Measurements from ENCODE around the gene IKBKE. TPM values are rescaled to one million over a fixed set of nuclear protein-coding genes. Genes with fewer than 3 reads are reported as not detected.

Gene IKBKE
- total and polyA plus RNA-seq, 2 of the 8 experiments (the other 6 are each of a cell fraction or from before 2014, with no cell fraction given) = 8.6 to 12.0 TPM

DNA sequence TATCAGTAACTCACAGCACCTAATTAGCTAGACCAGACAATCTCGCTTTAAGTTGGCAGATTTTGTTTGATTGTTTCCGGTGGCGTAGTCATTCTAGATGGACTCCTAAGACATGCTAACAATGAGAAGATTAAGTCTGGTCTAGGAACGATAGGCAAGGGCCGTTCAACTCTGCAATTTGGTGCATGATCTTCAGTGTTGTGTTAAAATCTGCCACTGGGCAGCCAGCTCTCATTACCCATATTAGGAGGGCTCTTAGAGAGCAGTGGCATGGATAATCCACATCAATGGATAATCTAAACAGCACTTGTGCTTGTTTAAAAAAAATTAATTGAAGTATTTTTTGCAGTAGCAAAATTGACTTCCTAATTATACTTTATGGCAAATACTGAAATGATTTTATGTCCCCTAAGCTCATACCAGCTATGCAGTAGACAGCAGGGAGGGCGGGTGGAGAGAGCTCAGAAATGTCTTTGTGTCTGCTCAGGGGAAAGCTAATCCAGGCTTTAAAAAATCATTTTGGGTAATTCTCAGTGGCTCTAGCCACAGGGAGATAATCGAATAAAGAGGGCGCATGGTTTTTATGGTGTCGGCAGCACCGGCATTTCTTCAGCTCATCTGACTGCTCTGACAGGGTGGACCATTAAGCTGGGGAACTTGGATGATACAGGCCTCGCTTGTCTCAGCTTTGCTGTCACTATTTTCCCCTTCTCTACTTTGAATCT is 48.5 kb upstream of the IKBKE start (continued):
- TF ChIP-seq, protein P1, sequence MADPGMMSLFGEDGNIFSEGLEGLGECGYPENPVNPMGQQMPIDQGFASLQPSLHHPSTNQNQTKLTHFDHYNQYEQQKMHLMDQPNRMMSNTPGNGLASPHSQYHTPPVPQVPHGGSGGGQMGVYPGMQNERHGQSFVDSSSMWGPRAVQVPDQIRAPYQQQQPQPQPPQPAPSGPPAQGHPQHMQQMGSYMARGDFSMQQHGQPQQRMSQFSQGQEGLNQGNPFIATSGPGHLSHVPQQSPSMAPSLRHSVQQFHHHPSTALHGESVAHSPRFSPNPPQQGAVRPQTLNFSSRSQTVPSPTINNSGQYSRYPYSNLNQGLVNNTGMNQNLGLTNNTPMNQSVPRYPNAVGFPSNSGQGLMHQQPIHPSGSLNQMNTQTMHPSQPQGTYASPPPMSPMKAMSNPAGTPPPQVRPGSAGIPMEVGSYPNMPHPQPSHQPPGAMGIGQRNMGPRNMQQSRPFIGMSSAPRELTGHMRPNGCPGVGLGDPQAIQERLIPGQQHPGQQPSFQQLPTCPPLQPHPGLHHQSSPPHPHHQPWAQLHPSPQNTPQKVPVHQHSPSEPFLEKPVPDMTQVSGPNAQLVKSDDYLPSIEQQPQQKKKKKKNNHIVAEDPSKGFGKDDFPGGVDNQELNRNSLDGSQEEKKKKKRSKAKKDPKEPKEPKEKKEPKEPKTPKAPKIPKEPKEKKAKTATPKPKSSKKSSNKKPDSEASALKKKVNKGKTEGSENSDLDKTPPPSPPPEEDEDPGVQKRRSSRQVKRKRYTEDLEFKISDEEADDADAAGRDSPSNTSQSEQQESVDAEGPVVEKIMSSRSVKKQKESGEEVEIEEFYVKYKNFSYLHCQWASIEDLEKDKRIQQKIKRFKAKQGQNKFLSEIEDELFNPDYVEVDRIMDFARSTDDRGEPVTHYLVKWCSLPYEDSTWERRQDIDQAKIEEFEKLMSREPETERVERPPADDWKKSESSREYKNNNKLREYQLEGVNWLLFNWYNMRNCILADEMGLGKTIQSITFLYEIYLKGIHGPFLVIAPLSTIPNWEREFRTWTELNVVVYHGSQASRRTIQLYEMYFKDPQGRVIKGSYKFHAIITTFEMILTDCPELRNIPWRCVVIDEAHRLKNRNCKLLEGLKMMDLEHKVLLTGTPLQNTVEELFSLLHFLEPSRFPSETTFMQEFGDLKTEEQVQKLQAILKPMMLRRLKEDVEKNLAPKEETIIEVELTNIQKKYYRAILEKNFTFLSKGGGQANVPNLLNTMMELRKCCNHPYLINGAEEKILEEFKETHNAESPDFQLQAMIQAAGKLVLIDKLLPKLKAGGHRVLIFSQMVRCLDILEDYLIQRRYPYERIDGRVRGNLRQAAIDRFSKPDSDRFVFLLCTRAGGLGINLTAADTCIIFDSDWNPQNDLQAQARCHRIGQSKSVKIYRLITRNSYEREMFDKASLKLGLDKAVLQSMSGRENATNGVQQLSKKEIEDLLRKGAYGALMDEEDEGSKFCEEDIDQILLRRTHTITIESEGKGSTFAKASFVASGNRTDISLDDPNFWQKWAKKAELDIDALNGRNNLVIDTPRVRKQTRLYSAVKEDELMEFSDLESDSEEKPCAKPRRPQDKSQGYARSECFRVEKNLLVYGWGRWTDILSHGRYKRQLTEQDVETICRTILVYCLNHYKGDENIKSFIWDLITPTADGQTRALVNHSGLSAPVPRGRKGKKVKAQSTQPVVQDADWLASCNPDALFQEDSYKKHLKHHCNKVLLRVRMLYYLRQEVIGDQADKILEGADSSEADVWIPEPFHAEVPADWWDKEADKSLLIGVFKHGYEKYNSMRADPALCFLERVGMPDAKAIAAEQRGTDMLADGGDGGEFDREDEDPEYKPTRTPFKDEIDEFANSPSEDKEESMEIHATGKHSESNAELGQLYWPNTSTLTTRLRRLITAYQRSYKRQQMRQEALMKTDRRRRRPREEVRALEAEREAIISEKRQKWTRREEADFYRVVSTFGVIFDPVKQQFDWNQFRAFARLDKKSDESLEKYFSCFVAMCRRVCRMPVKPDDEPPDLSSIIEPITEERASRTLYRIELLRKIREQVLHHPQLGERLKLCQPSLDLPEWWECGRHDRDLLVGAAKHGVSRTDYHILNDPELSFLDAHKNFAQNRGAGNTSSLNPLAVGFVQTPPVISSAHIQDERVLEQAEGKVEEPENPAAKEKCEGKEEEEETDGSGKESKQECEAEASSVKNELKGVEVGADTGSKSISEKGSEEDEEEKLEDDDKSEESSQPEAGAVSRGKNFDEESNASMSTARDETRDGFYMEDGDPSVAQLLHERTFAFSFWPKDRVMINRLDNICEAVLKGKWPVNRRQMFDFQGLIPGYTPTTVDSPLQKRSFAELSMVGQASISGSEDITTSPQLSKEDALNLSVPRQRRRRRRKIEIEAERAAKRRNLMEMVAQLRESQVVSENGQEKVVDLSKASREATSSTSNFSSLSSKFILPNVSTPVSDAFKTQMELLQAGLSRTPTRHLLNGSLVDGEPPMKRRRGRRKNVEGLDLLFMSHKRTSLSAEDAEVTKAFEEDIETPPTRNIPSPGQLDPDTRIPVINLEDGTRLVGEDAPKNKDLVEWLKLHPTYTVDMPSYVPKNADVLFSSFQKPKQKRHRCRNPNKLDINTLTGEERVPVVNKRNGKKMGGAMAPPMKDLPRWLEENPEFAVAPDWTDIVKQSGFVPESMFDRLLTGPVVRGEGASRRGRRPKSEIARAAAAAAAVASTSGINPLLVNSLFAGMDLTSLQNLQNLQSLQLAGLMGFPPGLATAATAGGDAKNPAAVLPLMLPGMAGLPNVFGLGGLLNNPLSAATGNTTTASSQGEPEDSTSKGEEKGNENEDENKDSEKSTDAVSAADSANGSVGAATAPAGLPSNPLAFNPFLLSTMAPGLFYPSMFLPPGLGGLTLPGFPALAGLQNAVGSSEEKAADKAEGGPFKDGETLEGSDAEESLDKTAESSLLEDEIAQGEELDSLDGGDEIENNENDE (IDR thresholded peaks at IDR 0.05; ENCODE audit: insufficient replicate concordance, low read length) = no peak
- TF ChIP-seq, protein P2, sequence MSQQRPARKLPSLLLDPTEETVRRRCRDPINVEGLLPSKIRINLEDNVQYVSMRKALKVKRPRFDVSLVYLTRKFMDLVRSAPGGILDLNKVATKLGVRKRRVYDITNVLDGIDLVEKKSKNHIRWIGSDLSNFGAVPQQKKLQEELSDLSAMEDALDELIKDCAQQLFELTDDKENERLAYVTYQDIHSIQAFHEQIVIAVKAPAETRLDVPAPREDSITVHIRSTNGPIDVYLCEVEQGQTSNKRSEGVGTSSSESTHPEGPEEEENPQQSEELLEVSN (IDR thresholded peaks at IDR 0.05) = no peak
- TF ChIP-seq RFX5 (IDR thresholded peaks at IDR 0.05; ENCODE audit: borderline replicate concordance, low read depth, low read length) (no peak), HDAC6 (IDR thresholded peaks at IDR 0.05; ENCODE audit: low read depth, low read length) (no peak), POLR2A (IDR thresholded peaks at IDR 0.05; ENCODE audit: control extremely low read depth in 1 of 2, low read depth in 2 of 2, low read length in 2 of 2) (no peak)

Data from H1 (cell line).